CD4-positive, alpha-beta T cell treated with Interleukin-6 for 4 hours (primary cell): ENCODE results near the gene SGSM2.

Experiments used
- DNase-seq: peaks from one replicate; pipeline ENCODE4 v3.0.0-alpha.2; 2020; ENCODE audit warnings: mixed read lengths

Gene SGSM2

GRCh38 chr17:2369551-2370210 lies 32.4 kb downstream of the SGSM2 start:
- DNase-seq, result no peak

- DNase-seq, result no peak
These were observed 32.9 kb downstream of the SGSM2 start for GRCh38 chr17:2370211-2370589.

- no peak for DNase-seq
These were observed 34.2 kb downstream of the SGSM2 start for GRCh38 chr17:2371183-2372130.

- DNase-seq, result no peak
These were observed 34.9 kb downstream of the SGSM2 start for GRCh38 chr17:2372180-2372579.

- no peak for DNase-seq
These were observed 35.4 kb downstream of the SGSM2 start for GRCh38 chr17:2372681-2373080.

GRCh38 chr17:2373179-2373578 lies 35.9 kb downstream of the SGSM2 start:
- no peak for DNase-seq

GRCh38 chr17:2374549-2375285 lies 37.4 kb downstream of the SGSM2 start:
- DNase-seq, result no peak

- DNase-seq, result no peak
These were observed 38.1 kb downstream of the SGSM2 start for GRCh38 chr17:2375406-2375805.

GRCh38 chr17:2376107-2376506 lies 38.8 kb downstream of the SGSM2 start:
- DNase-seq, result no peak

- DNase-seq, result no peak
These were observed 40.4 kb downstream of the SGSM2 start for GRCh38 chr17:2377659-2378058.

- no peak for DNase-seq
These were observed 41.6 kb downstream of the SGSM2 start for GRCh38 chr17:2378905-2379304.

GRCh38 chr17:2379489-2380225 lies 42.4 kb downstream of the SGSM2 start:
- DNase-seq, result no peak

- DNase-seq, result no peak
These were observed 43.1 kb downstream of the SGSM2 start for GRCh38 chr17:2380226-2380922.

GRCh38 chr17:2380950-2381649 lies 43.8 kb downstream of the SGSM2 start:
- no peak for DNase-seq

GRCh38 chr17:2383628-2384167 lies 46.4 kb downstream of the SGSM2 start:
- no peak for DNase-seq

GRCh38 chr17:2384439-2385127 lies 47.3 kb downstream of the SGSM2 start:
- no peak for DNase-seq

- DNase-seq, result no peak
These were observed 48.2 kb downstream of the SGSM2 start for GRCh38 chr17:2385240-2386210.

- DNase-seq, result no peak
These were observed 49.2 kb downstream of the SGSM2 start for GRCh38 chr17:2386400-2387085.
